GM19468 (cell line): ENCODE data around the gene PARP2.

Experiments used
- ATAC-seq: cut with Tn5 transposase; IDR thresholded peaks from one replicate; pipeline ENCODE4 v1.9.1; 2021; ENCODE audit warnings: mild to moderate bottlenecking, moderate library complexity, moderate number of reproducible peaks; ENCODE audit not compliant: unreplicated experiment; ENCODE audit errors: extremely low read depth

PARP2 gene

DNA sequence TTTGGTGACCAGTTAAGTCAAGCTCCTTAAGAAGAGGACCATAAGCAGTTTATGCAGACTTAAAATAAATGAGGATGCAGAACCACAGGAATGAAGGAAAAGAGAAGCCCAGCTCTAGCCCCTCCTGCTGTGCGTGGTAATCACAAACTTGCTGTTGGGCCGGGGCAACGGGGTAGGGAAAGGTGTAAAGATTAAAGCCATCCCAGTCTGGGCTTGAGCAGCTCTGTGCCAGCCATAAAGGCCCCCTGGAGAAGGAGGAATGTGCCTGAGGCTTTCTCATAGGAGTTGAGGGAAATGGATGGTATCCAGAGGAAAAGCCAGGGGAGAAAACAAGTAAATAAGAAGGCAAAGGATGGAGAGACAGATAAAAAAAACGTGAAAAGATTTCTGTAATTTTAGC, 44.7 kb downstream of the PARP2 start:
- no peak for ATAC-seq

DNA sequence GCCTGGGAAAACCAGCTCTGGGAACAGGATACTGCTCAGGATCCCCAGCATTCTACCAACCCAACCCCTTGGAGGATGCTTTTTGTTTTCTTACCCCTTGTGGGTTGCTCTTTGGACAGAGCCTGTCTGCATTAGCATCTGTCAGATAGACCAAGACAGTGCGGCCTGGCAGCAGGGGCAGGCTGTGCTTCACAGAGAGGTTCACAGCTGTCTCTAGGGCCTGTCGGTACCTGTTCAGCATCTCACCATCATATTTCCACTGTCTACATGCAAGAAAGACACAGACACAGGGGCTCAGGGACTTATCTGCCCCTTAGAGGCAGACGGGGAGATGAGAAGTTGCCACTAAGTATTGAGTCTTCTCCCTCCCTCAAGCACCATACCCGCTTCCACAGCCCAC, 48.1 kb downstream of the PARP2 start:
- ATAC-seq: no peak

DNA sequence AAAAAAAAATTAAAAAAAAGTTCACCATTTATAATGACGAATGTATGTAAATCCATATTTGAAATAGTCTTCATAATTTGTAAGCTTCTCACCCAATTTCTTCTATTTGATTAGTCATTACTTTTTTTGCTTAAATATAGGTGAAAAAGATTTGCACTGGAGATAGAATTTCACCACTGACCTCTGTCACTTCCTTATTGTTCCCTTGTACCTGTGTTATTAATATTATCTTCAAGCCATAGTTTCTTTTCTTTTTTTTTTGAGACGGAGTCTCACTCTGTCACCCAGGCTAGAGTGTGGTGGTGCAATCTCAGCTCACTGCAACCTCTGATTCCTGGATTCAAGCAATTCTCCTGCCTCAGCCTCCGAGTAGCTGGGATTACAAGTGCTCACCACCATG, 54.1 kb downstream of the PARP2 start:
- ATAC-seq: no peak

DNA sequence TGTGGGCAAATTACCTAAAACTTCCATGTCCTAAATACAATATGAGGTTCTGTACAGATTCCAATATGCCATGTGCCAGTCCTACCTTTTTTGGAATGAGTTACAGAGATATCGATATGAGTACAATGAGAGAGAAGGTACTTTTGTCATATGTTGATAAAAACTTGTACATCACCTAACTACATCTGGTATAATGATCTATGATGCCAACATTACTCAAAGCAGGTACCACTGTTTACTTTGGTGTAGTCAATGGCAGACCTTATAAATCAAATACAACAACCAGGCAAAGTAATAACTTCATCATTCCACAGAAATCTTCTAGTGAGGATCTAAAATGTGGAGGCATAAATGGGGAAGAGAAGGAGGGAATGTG, 57.1 kb downstream of the PARP2 start:
- no peak for ATAC-seq

DNA sequence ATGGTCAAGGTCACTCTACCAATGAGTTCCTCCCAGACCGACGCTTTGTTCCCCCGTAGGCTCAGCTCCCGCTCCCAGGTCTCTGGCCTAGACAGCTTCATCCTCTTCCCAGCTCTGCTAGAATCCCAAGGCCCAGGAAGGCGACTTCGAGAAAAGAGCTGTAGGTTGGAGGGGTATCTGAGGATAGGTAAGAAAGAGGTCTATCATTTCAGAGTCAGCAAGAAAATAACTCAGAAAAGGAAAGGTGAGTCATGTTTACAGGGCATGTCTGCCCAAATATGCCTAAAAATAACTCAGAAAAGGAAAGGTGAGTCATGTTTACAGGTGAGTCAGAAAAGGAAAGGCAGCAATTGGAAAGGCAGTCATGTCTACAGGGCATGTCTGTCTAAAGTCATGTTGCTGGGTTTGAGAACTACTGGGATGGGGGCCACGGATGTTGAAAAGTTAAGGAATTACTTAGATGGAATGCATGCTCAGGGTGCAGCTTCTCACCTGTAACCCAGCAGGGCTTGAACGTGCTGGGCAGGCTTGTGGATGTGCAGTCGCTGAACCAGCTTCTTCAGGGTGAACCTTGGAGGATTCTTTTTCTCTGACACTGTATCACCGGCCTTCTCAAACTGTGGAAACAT, 57.6 kb downstream of the PARP2 start:
- ATAC-seq: no peak

DNA sequence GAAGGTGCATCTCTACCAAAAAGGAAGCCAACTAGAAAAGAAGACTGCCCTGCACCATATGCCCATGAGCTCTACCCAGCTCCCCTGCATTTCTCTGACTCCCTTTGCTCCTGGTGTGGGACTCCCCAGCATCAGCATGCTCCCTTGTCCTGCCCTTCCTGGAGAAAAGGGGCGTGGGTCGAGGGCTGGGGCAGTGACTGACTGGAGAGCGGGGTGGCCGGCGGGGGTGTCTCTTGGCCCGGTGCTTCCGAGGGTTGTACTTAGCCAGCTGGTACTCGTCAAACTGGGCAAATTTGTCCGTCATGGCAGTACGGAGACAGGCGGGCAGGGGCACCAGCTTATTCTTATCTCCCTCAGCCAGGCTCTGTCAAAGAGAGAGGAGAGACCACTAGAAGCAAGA, 60.1 kb downstream of the PARP2 start:
- ATAC-seq: no peak
